Gastrocnemius medialis (tissue), 4 donors: ENCODE measurements around the gene XPO6. TPM values are rescaled to one million over a fixed set of nuclear protein-coding genes. Genes with fewer than 3 reads are reported as not detected.

Experiments
- ATAC-seq, 2 donors: fragments of 150-250 bp; one replicate each; pipeline ENCODE4 v1.9.1; 2016
- DNase-seq, 2 donors: peaks; one replicate each; pipeline ENCODE4 v3.0.0-alpha.2; 2019
- H3K27ac ChIP-seq, 4 donors: fragments of 200-600 bp; sonication (generic); 1 replicate in 1 of 4; 2 replicates in 3 of 4; pipeline ENCODE4 v1.5.1; 2016 to 2018; ENCODE audit warnings: mild to moderate bottlenecking in 2 of 4, moderate library complexity in 1 of 4
- H3K27me3 ChIP-seq, 3 donors: fragments of 200-600 bp; sonication (generic) in 2 of 3; 1 replicate in 1 of 3; 2 replicates in 2 of 3; pipeline versions ENCODE4 v1.5.1 to v1.6.0; 2016 to 2019; ENCODE audit warnings: mild to moderate bottlenecking in 1 of 3, moderate library complexity in 1 of 3
- H3K36me3 ChIP-seq, 2 donors: fragments of 200-600 bp; sonication (generic) in 1 of 2; one replicate each; pipeline ENCODE4 v1.5.1; 2017 to 2018
- H3K4me1 ChIP-seq, 2 donors: fragments of 200-600 bp; sonication (generic) in 1 of 2; one replicate each; pipeline ENCODE4 v1.5.1; 2016 to 2017; ENCODE audit warnings: mild to moderate bottlenecking in 2 of 2
- H3K4me3 ChIP-seq, 4 donors: fragments of 200-600 bp; sonication (generic) in 3 of 4; 1 replicate in 1 of 4; 2 replicates in 3 of 4; pipeline ENCODE4 v1.5.1; 2016 to 2019; ENCODE audit warnings: mild to moderate bottlenecking in 2 of 4
- H3K9me3 ChIP-seq, 3 donors: fragments of 200-600 bp; sonication (generic) in 2 of 3; 1 replicate in 1 of 3; 2 replicates in 2 of 3; pipeline ENCODE4 v1.5.1; 2016 to 2019
- POLR2A ChIP-seq, 2 donors: fragments of 450-650 bp; IDR thresholded peaks; one replicate each; pipeline ENCODE4 v1.6.1; 2017; ENCODE audit warnings: antibody characterized with exemption in 2 of 2, mild to moderate bottlenecking in 2 of 2, moderate library complexity in 2 of 2
- in situ Hi-C, 4 donors: fragments of 200-750 bp; cut with MboI; loops; one replicate each; pipeline versions ENCODE4 v1.15.0 to v1.8.0; 2017; ENCODE audit warnings: low sequenced_read_pairs in 4 of 4
- intact Hi-C: fragments of 100-400 bp; cut with DNase I; formaldehyde crosslinking; loops from one replicate; pipeline ENCODE4 v1.15.1; 2023; ENCODE audit warnings: low total_unique reads
- total RNA-seq, 4 donors: library from RNA; depleted of rRNA; stranded (reverse); fragments of >200 nt; gene quantifications; one replicate each; pipeline versions ENCODE4 v1.1.0 to v1.2.3, GENCODE V29; 2016
- TF ChIP-seq, protein P1 (sequence below), 5 experiments: fragments of 450-650 bp in 3 of 5; fragments of 200-600 bp in 2 of 5; sonication (generic) in 2 of 5; IDR thresholded peaks in 4 of 5; conservative IDR thresholded peaks in 1 of 5; 1 replicate in 4 of 5; 2 replicates in 1 of 5; pipeline ENCODE4 v1.5.1; 2016 to 2019; ENCODE audit warnings: antibody characterized with exemption in 5 of 5, mild to moderate bottlenecking in 3 of 5, moderate library complexity in 3 of 5

Gene XPO6
- total RNA-seq, 4 donors from 2014 or later: 20.9 to 40.1 (median 29.6) TPM

DNA sequence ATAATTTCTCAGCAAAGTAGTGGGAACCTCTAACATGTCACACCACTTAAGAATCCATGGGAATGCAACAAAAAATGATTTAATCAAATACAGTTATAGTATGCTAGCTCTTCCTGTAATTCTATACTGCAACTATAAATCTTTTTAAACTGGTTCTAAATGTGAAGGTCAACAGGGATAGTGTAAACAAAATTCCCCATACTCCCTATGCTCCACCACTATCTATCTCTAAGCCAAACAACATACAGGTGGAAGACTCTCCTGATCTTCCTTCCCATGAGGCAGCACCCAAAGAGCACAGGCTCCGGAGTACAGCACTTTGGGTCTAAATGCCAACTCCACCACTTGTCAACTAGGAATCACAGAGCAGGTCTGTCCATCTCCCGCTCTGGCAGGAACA lies 4.4 kb downstream of the XPO6 start:
- Histone ChIP-seq H3K4me3 (no peak overlapping the region), H3K27me3 (no peaks in the 10 kb centered on the region), H3K9me3 (no peaks in the 10 kb centered on the region), H3K36me3 (peaks cover 0 to 42% of the 10 kb centered on the region in 2 donors), H3K4me1 (peaks cover 11 to 16% of the 10 kb centered on the region in 2 donors), H3K27ac (no peak overlapping the region)
- intact Hi-C loops (no loop called here), in situ Hi-C loops (no loop called here)
- TF ChIP-seq, protein P1, sequence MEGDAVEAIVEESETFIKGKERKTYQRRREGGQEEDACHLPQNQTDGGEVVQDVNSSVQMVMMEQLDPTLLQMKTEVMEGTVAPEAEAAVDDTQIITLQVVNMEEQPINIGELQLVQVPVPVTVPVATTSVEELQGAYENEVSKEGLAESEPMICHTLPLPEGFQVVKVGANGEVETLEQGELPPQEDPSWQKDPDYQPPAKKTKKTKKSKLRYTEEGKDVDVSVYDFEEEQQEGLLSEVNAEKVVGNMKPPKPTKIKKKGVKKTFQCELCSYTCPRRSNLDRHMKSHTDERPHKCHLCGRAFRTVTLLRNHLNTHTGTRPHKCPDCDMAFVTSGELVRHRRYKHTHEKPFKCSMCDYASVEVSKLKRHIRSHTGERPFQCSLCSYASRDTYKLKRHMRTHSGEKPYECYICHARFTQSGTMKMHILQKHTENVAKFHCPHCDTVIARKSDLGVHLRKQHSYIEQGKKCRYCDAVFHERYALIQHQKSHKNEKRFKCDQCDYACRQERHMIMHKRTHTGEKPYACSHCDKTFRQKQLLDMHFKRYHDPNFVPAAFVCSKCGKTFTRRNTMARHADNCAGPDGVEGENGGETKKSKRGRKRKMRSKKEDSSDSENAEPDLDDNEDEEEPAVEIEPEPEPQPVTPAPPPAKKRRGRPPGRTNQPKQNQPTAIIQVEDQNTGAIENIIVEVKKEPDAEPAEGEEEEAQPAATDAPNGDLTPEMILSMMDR (IDR thresholded peaks at IDR 0.05 in 4 of 5, conservative IDR thresholded peaks at IDR 0.05 in 1 of 5): no peak
- no peak for TF ChIP-seq POLR2A (IDR thresholded peaks at IDR 0.05)
- ATAC-seq: no peak
- DNase-seq: no peak

DNA sequence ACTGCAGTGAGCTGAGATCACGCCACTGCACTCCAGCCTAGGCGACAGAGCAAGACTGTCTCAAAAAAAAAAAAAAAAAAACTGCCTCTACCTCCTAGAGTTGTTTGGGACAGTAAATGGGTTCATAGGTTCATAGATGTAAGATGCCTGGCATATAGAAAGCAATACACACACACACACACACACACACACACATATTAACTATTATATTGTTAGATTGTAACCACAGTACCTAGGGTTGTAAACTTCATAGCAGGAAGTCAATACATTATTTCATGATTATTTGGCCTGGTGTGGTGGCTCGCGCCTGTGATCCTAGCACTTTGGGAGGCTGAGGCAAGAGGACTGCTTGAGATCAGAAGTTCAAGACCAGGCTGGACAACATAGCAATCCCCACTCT lies 5.8 kb downstream of the XPO6 start:
- in situ Hi-C loops (no loop called here), intact Hi-C loops (no loop called here)
- TF ChIP-seq, protein P1 (IDR thresholded peaks at IDR 0.05 in 4 of 5, conservative IDR thresholded peaks at IDR 0.05 in 1 of 5): no peak
- TF ChIP-seq POLR2A (IDR thresholded peaks at IDR 0.05): no peak

DNA sequence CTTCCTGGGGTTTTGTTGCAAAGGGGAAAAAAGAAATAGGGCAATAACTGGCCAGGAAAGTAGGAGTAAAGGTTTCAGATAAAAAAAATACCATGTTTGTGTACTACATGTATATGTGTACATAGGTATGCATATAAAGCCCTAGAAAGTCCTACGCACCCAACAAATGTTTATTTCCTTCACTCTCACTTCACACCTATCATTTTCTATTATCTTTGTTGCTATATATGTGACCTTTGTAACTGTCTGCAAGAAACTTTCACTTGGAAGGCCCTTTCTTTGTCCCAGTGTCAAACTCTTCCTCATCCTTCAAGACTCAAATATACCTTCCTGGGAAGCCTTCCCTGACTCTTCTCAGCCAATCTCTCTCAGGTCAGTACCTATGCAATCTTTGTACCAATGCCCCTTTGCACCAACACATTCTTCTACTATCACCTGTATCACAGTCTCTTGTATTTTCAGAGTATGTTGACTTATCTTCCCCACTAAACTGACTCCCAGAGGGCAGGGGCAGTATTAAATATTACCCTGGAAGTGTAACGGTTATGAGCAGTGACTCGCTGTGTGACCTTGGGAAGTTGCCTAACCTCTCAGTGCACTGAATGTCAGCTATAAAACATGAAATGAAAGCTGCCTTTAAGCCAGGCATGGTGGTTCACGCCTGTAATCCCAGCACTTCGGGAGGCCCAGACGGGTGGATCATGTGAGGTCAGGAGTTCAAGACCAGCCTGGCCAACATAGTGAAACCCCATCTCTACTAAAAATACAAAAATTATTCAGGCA lies 6.5 kb downstream of the XPO6 start:
- ATAC-seq (no peak), DNase-seq (no peak)
- peaks cover 4 to 6% of the 10 kb centered on the region in 2 donors for H3K4me1 ChIP-seq
- no peak overlapping the region for H3K4me3 ChIP-seq
- no peak for TF ChIP-seq POLR2A (IDR thresholded peaks at IDR 0.05)
- TF ChIP-seq, protein P1 (IDR thresholded peaks at IDR 0.05 in 4 of 5, conservative IDR thresholded peaks at IDR 0.05 in 1 of 5): no peak
- no peaks in the 10 kb centered on the region for H3K27me3 ChIP-seq
- in situ Hi-C loops: no loop called here
- intact Hi-C loops: no loop called here
- H3K9me3 ChIP-seq: no peaks in the 10 kb centered on the region
- no peak overlapping the region for H3K27ac ChIP-seq
- peaks cover 0 to 58% of the 10 kb centered on the region in 2 donors for H3K36me3 ChIP-seq

More for the DNA sequence above, 5.8 kb downstream of the XPO6 start:
- H3K4me1 ChIP-seq: peaks cover 9 to 12% of the 10 kb centered on the region in 2 donors
- peaks cover 0 to 56% of the 10 kb centered on the region in 2 donors for H3K36me3 ChIP-seq
- no peaks in the 10 kb centered on the region for H3K27me3 ChIP-seq
- H3K9me3 ChIP-seq: no peaks in the 10 kb centered on the region
- no peak overlapping the region for H3K4me3 ChIP-seq
- no peak overlapping the region for H3K27ac ChIP-seq
- DNase-seq (no peak), ATAC-seq (no peak)

DNA sequence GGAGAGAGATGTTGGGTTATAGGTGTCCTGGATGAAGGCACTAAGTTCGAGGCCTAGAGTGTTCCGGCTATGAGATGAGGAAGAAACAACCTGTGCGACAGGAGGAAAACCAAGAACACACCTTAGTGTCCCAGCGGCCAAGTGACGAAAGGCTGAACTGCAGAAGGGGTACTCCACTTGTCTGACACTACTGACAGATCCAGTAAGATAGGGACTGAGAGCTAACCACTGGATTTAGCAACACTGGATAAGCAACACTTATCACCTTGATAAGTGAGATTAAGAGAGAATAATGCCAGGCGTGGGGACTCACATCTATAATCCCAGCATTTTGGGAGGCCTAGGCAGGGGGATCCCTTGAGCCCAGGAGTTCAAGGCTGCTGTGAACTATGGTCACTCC lies 7.1 kb downstream of the XPO6 start:
- TF ChIP-seq, protein P1 (IDR thresholded peaks at IDR 0.05 in 4 of 5, conservative IDR thresholded peaks at IDR 0.05 in 1 of 5): no peak
- no peak for TF ChIP-seq POLR2A (IDR thresholded peaks at IDR 0.05)
- in situ Hi-C loops (no loop called here), intact Hi-C loops (no loop called here)
- H3K9me3 ChIP-seq: no peaks in the 10 kb centered on the region
- H3K4me1 ChIP-seq: peaks cover 0 to 3% of the 10 kb centered on the region in 2 donors
- H3K36me3 ChIP-seq: peaks cover 0 to 63% of the 10 kb centered on the region in 2 donors
- H3K27me3 ChIP-seq: no peaks in the 10 kb centered on the region
- DNase-seq: no peak
- no peak for ATAC-seq
- no peak overlapping the region for H3K27ac ChIP-seq
- no peak overlapping the region for H3K4me3 ChIP-seq
